Measurements from ENCODE around the gene LPIN1. TPM values are rescaled to one million over a fixed set of nuclear protein-coding genes. Genes with fewer than 3 reads are reported as not detected.

LPIN1 gene
- total RNA-seq, 1 donor from 2014 or later = 12.1 TPM

- no peak for FAIRE-seq
- Histone ChIP-seq H3K36me3 (ENCODE audit: control insufficient read depth, insufficient read depth, low read length) (peaks cover 15% of the 10 kb centered on the region), H3K4me3 (ENCODE audit: low read depth, low read length) (no peak overlapping the region), H3K27me3 (ENCODE audit: control insufficient read depth, insufficient read depth, low read length) (no peaks in the 10 kb centered on the region)
- no peak for TF ChIP-seq CTCF (IDR thresholded peaks at IDR 0.05; ENCODE audit: insufficient read depth, low read length, severe bottlenecking)
- no peak for DNase-seq (ENCODE audit: low read depth)
Observed at GRCh38 chr2:11796190-11797171, 50.0 kb downstream of the LPIN1 start.

GRCh38 chr2:11797846-11798245 lies 51.4 kb downstream of the LPIN1 start:
- FAIRE-seq (no peak), DNase-seq (ENCODE audit: low read depth) (no peak)
- H3K4me3 ChIP-seq (ENCODE audit: low read depth, low read length) = no peak overlapping the region
- no peaks in the 10 kb centered on the region for H3K27me3 ChIP-seq (ENCODE audit: control insufficient read depth, insufficient read depth, low read length)
- no peak for TF ChIP-seq CTCF (IDR thresholded peaks at IDR 0.05; ENCODE audit: insufficient read depth, low read length, severe bottlenecking)
- H3K36me3 ChIP-seq (ENCODE audit: control insufficient read depth, insufficient read depth, low read length) = peaks cover 14% of the 10 kb centered on the region

GRCh38 chr2:11798701-11799435 lies 52.4 kb downstream of the LPIN1 start:
- DNase-seq (ENCODE audit: low read depth) (no peak), FAIRE-seq (peak; percentile 7)
- H3K36me3 ChIP-seq (ENCODE audit: control insufficient read depth, insufficient read depth, low read length) = peaks cover 15% of the 10 kb centered on the region
- no peaks in the 10 kb centered on the region for H3K27me3 ChIP-seq (ENCODE audit: control insufficient read depth, insufficient read depth, low read length)
- no peak for TF ChIP-seq CTCF (IDR thresholded peaks at IDR 0.05; ENCODE audit: insufficient read depth, low read length, severe bottlenecking)
- H3K4me3 ChIP-seq (ENCODE audit: low read depth, low read length) = no peak overlapping the region

- no peak overlapping the region for H3K4me3 ChIP-seq (ENCODE audit: low read depth, low read length)
- no peak for TF ChIP-seq CTCF (IDR thresholded peaks at IDR 0.05; ENCODE audit: insufficient read depth, low read length, severe bottlenecking)
- no peak for DNase-seq (ENCODE audit: low read depth)
- FAIRE-seq = no peak
- H3K36me3 ChIP-seq (ENCODE audit: control insufficient read depth, insufficient read depth, low read length) = peaks cover 19% of the 10 kb centered on the region
- no peaks in the 10 kb centered on the region for H3K27me3 ChIP-seq (ENCODE audit: control insufficient read depth, insufficient read depth, low read length)
Observed at GRCh38 chr2:11799826-11800225, 53.4 kb downstream of the LPIN1 start.

- DNase-seq (ENCODE audit: low read depth) (peak; percentile 13), FAIRE-seq (no peak)
- TF ChIP-seq CTCF (IDR thresholded peaks at IDR 0.05; ENCODE audit: insufficient read depth, low read length, severe bottlenecking) = no peak
- Histone ChIP-seq H3K4me3 (ENCODE audit: low read depth, low read length) (no peak overlapping the region), H3K27me3 (ENCODE audit: control insufficient read depth, insufficient read depth, low read length) (no peaks in the 10 kb centered on the region), H3K36me3 (ENCODE audit: control insufficient read depth, insufficient read depth, low read length) (peaks cover 19% of the 10 kb centered on the region)
Observed at GRCh38 chr2:11802782-11803191, 56.4 kb downstream of the LPIN1 start.

Measured in bronchial epithelial cell (primary cell).